ENCODE data around the gene EPHA4.

EPHA4 gene

DNA sequence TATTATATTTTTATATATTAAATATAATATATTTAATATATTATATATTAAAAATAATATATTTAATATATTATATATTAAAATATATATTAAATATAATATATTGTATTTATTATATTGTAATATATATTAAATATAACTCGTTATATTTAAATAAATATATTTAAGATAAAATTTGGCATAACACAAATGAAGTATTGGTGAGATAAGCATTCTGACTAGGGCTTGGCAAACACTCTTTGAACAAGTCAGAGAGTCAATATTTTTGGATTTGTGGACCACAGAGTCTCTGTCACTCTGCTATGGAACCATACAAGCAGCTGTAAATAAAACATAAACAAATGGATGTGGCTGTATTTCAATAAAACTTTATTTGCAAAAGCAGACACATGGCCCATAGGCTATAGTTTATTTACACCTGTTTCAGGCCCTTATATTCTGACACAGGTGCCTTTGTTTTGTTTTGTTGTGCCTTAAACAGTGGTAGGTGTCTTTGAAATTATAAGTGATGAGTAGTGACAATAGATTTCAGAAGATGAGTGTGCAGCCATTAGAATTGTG, 190.1 kb downstream of the EPHA4 start:
- DNase-seq = no peak

DNA sequence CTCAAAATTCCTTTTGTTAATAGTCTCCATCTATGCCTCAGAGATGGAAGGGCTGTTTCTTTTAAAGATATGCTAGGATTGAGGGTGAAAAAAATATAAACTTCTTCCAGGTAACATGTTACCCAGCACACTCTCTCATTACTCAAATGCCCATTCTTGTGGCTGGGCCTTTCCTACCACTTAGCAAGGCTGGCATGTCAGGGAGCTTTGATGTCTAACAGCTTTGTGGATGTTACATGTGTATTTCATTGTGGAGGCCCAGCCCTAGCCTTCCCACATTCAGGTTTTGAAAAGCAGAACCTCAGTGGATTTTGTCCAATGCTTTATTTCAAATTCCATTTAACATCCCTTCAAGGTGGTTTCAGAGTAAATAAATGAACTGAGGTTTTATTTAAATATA, 191.4 kb downstream of the EPHA4 start:
- no peak for DNase-seq

DNA sequence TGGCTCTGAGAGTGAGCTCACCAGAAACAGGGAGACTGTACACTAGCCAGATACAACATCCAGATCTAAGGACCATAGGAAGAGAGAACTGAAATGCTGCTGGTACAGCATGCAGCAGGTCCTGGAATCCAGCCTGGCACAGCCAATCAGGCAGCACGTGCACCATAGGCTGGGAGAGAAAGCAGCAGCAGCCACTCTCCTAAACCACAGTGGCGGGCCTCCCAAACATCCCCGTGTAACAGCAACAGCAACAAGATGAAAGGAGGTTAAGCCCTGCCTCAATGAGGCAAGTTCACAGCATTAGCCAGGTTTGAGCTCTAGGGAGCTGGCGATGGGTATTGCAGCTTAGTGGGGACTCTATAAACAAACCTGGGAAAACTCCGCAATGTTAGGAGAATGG, 192.0 kb downstream of the EPHA4 start:
- DNase-seq = no peak

DNA sequence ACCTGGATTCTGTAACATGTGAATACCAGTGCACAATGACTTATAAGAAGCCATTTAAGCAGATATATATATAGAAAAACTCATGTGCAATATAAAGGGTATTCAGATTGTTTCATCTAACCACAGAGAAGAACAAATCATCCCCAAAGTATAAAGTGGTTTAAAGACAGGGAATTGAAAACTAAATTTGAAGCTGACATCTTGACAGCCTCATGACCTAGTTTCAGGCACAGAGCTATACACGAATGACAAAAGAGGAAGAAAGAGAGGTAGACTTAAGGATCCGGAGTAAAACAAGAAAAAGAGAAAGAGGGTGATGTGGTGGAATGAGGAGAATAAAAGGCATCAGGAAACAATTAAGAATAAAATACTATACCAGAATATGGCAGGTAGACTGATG, 194.5 kb downstream of the EPHA4 start:
- no peak for DNase-seq

DNA sequence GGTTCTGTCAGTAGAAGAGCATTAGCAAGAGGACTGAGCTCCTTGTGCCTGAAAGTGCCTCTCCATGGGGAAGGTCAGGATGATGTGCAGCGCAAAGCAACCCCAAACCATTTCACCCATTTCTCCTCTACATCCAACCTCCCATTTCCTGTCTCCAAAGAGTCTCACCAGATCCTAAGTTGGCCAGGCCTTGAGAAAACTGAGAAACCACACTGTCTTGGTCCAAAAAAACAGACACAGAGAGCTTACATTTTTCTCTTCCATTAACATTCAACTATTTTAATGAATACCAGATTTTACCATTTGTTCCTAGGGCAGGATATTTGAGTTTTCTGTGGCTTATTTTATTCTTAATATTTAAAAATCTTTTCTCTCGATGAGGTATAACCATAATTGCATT, 195.0 kb downstream of the EPHA4 start:
- DNase-seq = no peak

DNA sequence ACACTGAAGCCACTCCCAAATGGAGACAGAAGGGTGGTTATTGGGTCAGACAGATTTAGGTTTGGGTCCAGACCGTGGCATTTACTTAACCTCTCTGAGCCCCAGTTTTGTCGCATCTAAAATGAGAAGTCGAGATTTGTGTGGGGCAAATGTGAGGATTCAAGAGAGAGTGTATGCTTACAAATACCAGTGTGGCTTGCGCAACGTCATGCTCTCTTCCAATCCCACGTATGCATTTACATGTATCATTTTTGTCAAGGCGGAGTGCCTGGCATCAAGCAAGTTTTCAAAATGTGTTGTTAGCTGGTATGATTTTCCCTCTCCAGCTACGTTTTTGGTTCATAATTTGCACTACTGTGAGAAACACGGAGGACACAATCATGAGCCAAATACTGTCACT, 197.9 kb downstream of the EPHA4 start:
- DNase-seq = no peak

DNA sequence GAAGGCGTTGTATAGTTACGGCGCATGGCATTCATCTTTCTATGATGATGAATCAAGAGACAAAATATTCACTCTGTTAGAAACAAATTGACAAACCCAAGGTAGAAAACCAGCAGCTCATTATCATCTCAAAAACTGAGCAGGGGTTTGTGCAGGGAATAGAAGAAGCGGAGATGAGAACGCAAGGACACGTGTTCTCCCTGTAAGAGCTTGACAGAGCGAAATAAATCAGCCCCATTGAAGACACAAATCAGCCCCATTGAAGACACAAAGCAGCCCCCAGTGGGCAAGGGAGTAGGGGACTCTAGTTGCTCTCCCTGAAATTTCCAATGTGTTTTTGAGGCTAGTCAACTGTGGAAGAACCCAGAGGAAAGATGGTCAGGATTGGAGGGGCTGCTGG, 199.2 kb downstream of the EPHA4 start:
- DNase-seq = no peak

DNA sequence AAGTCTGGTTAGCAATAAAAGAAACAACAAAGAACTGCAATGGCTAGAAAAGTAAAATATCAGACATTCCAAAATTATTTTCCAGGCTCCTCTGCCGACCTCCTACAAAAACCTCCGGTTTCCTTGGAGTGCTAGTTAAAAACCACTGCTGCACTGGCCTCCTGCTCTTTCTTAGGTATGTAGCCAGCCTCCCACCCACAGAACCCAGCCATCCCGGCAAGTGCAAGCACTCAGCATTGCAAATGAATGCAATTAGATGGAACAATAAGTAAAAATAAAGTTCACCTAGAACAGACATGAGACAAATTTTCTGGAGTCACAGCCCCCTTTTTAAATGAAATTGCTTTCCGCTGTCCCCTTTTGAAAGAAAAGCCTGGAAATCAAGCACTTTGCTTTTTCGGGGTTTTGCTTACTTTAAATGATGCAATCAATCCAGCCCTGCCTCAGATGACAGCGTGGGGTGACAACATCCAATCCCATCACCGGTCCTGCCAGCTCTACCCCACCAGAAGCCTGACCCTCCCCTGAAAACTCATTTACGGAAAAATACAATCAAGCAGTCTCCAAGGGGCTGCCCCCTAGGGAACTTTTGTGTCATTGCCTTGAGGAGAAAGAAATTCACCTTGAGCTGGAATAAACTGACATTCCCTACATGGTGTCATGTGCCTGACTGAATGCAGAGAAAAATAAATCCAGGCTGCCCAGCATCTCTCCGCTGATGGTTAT, 199.8 kb downstream of the EPHA4 start:
- DNase-seq = no peak

DNA sequence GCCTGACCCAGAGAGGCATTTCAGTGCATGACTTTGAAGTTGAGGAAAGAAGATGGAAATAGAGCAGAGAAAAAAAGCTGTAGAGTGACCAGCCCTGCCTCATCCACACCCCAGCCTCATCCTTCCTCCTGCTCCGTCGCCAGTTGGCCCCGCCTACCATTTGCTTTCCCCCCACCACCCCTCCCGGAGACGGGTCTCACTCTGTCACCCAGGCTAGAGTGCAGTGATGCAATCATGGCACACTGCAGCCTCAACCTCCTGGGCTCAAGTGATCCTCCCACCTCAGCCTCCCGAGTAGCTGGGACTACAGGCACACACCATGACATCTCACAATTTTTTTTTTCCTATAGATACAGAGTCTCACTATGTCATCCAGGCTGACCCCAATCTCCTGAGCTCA, 200.8 kb downstream of the EPHA4 start:
- DNase-seq = no peak

DNA sequence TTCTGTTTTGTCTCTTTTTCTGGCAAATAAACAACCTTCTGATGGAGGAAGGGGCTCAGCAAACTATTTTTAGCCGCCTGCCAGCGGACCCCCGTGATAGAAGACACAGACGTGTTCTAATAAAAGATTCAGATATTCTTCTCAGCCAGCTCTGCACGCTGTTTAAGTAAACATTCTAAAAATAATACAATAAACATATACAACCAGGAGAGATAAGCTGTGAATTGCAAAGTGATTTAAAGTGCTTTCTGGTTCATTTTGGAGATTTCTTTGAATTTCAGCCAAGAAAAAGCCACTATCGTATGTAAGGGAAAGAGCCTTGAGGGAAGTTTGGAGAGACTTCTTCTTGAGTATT, 201.3 kb downstream of the EPHA4 start:
- no peak for DNase-seq

DNA sequence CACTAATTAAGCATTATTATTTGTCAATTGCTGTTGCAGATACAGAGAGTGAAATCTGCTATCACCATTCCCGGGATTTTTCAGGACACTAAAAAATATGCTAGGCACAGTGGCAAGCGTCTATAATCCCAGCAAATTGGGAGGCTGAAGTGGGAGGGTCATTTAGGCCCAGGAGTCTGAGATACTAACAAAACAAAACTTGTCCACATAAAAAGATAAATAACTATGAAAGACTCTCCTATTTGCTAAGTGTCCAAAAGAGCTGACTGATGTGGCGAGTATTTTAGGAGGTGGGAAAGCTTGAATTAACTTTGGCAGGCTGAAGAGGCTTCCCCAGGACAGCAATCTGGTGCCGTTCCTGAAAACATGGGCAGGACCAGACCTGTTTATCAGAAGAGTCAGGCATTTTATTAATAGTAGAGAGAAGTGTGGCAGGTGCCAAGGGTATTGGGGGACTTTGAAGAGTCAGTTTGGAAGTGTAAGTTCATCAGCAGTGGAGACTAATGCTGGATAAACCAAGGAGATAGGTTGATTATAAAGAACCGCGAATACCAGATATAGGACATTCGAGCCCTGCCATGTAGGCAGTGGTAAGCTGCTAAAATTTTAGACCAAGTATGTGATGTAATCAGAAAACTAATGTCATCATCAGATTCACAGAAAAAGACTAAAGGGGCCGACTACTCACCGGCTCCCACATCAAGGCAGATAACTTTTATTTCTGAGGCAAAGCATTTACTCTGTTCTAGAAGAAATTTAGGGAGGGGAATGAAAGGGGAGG, 201.8 kb downstream of the EPHA4 start:
- no peak for DNase-seq
